Embryonic facial prominence (tissue), 1 donor: ENCODE results near the gene FGR.

ENCODE experiments used
- DNase-seq: peaks from one replicate; pipeline ENCODE4 v3.0.0-alpha.2; 2016; ENCODE audit errors: extremely low spot score

FGR gene

GRCh38 chr1:27601321-27601770, 33.6 kb downstream of the FGR start:
- no peak for DNase-seq

- peak; percentile 65 for DNase-seq
Measured at GRCh38 chr1:27600498-27601175, 34.3 kb downstream of the FGR start.

- no peak for DNase-seq
Measured at GRCh38 chr1:27599605-27600497, 35.1 kb downstream of the FGR start.

GRCh38 chr1:27598902-27599528, 36.0 kb downstream of the FGR start:
- DNase-seq, result no peak

- DNase-seq, result no peak
Measured at GRCh38 chr1:27598295-27598687, 36.7 kb downstream of the FGR start.

GRCh38 chr1:27597516-27598294, 37.3 kb downstream of the FGR start:
- no peak for DNase-seq

GRCh38 chr1:27596986-27597385, 38.0 kb downstream of the FGR start:
- DNase-seq, result no peak

GRCh38 chr1:27596261-27596660, 38.7 kb downstream of the FGR start:
- DNase-seq, result no peak

- no peak for DNase-seq
Measured at GRCh38 chr1:27595597-27595996, 39.4 kb downstream of the FGR start.

GRCh38 chr1:27594564-27595510, 40.1 kb downstream of the FGR start:
- DNase-seq, result no peak

GRCh38 chr1:27593678-27594563, 41.1 kb downstream of the FGR start:
- no peak for DNase-seq

- no peak for DNase-seq
Measured at GRCh38 chr1:27592931-27593677, 41.9 kb downstream of the FGR start.

GRCh38 chr1:27592232-27592930, 42.6 kb downstream of the FGR start:
- no peak for DNase-seq

GRCh38 chr1:27591622-27592021, 43.4 kb downstream of the FGR start:
- DNase-seq, result no peak

GRCh38 chr1:27590917-27591508, 44.0 kb downstream of the FGR start:
- no peak for DNase-seq

GRCh38 chr1:27589841-27590426, 45.1 kb downstream of the FGR start:
- DNase-seq, result no peak

- DNase-seq, result no peak
Measured at GRCh38 chr1:27589441-27589840, 45.5 kb downstream of the FGR start.
